ENCODE results near the gene SHROOM3.

The SHROOM3 gene

GRCh38 chr4:76666944-76667532 lies 232.0 kb downstream of the SHROOM3 start:
- DNase-seq = no peak

GRCh38 chr4:76670631-76671030 lies 235.6 kb downstream of the SHROOM3 start:
- DNase-seq = no peak

DNA sequence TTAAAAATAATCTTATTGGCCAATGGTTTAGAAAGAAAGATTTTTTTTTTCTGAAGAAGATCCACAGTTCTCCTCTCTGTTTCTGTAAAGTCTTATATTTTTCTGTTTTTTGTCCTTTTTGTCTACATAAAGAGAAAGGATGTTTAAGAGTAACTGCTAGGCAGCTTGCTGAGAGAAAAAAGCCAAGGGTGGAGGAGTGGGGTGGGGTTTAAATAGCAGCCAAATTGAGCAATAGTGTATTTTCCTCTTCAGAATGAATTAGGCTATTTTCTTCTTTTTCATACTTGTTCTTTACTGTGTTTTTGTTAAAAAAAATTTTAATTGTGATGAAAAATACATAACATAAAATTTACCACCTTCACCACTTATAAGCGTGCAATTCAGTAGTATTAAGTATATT lies 238.3 kb downstream of the SHROOM3 start:
- DNase-seq = no peak

GRCh38 chr4:76674983-76675382 lies 240.0 kb downstream of the SHROOM3 start:
- DNase-seq = no peak

DNA sequence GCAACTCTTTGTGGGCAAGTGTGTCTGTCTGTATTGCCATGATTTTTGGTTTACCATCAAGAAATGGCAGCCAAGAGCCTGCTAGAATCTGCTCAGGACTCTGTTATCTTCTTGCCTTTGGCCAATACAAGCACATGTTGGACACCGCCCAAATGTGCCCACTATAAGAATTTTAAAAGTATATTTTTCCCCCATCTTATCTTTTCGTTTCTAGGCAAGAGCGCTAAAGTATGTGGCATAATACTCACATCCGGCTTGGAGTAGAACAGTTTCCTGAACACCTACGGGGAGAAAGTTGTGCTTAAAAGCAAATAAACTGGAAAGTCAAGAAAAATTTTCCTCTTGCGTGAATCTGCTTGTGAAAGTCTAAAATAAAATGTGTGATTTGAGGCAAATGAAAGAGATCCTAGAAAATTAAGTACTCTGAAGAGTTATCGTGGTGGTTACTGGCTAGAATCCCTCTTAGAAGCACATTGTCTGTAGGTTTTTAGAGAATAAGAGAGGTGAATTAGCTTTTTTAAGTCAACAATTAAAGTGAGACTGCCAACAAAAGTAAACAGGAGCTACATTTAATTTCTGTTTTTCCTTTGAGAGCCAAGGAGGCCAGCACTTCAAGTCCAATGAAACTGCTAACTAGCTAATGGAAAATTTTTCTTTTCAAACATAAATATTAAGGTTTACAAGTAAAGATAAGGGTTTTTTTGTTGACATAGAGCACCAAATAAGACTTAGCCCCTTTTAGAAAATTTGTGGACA lies 242.7 kb downstream of the SHROOM3 start:
- DNase-seq = no peak

GRCh38 chr4:76679691-76680090 lies 244.7 kb downstream of the SHROOM3 start:
- no peak for DNase-seq

GRCh38 chr4:76680952-76681351 lies 245.9 kb downstream of the SHROOM3 start:
- DNase-seq = no peak

DNA sequence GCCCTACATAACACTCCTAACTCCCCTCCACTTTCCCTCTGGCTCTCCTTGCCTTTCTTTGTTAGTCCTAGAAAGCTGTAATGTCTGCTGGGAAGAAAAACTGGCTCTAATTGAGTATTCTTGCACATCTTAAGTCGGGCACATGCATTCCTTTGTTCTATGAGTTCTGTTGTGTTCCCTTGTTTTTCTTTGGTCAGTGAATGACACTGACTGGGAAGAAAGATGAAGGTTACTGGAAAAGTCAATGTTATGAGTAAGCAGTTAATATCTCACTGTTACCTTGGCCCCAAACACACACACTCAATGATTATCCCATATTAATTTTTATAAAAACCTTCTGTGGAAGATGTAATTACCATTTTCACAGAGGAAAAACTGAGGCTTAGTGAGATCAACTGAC lies 247.0 kb downstream of the SHROOM3 start:
- DNase-seq = no peak

GRCh38 chr4:76683144-76683543 lies 248.1 kb downstream of the SHROOM3 start:
- no peak for DNase-seq

DNA sequence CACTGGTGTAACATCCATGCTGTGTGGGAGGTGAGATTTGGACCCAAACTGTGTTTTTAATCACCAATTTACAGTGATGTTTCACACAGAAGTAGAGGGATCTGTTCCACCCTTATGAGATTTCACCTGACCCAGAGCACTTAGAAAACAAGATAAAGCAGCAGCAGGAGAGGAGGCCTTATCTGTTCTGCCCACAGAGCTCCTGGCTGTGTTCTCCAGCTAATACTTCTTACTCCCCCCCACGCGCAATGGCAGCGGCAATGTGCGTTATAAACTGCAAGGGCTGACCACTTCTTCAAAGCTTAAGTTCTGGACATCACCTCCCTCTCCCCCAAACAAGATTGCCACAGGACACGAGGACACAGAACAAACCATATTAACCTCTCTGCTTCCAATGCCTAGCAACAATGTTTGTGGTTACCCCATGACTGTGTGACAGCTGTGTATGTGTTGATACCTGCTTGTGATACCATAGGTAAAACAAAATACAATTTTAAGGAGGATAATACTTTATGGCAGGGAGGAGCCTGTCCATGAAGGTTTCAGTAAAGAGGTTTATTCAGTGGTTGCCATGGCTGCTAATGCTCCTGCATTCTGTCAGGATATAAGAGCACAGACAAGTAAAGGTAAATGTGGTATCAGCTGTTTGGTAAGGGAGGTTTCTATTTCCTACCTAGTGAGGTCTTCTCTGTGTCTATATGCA lies 252.9 kb downstream of the SHROOM3 start:
- DNase-seq = no peak

- DNase-seq = no peak
Observed at GRCh38 chr4:76688619-76689144, 253.7 kb downstream of the SHROOM3 start.

- peak; percentile 8 for DNase-seq
Observed at GRCh38 chr4:76689145-76689817, 254.3 kb downstream of the SHROOM3 start.

- DNase-seq = no peak
Observed at GRCh38 chr4:76690011-76690905, 255.2 kb downstream of the SHROOM3 start.

DNA sequence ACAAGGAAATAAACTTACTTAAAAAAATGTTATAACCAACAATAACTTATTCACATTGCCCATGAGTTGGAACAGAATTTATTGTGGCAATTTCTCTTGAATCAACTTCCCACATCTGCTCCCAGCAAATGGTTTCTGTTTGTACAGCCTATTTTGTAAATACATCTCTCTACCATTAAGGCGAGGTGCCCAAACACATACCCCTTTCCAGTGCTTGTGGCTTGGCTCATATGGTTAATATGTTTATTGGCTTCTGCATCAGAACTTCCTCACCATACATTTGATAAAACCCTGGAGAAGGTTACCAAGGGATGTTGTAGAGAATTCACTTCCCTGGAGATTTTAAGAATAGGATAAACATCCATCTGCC lies 255.9 kb downstream of the SHROOM3 start:
- DNase-seq = no peak

DNA sequence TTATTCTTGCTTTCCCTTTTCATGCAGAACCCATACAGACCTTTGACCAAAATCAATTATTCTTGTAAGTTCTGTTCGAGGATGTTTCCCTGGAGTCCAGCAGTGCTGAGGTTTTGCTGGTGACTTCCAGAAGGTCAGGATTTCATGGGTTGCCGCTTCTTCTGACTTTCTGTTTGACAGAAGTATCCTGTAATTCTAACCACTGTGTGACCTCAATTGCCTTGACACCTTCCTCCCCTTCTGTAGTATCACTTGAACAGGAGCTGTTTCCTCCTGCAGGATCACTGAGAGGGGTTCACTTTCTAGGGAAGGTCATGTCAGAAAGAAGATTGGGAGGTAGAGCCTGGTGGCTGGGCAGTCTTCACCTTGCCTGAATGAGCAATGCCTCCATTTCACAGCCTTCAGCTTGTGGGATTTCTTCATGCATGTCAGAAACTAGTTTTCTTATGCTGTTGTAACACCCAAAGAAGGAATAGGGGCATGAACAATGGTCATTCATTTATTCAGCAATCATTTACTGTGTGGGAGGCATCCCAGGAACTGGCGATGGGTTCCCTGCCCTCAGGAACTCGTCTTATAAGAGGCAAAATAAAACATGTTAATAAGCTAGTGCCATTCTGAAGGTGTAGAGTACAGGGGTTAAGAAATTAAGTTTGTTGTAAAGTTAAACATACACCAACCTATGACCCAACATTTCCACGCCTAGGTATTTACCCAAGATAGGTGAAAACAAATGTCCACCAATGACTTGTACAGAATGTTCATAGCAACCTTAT lies 257.0 kb downstream of the SHROOM3 start:
- DNase-seq = no peak

DNA sequence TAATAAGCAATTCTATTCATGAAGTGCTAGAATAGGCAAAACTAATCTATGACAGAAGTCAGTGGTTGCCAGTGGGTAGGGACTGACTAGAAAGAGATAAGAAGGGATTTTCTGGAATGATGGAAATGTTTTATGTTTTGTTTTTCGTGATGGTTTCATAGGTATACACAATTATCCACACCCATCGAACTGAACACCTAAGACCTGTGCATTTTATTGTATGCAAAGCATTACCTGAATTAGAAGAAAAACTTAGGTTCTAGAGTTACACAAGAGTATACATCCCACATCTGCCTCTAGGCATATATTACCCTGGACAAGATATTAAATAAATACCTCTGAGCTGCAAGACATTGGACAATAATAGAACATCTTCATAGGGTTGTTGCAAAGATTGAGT lies 257.7 kb downstream of the SHROOM3 start:
- no peak for DNase-seq

DNA sequence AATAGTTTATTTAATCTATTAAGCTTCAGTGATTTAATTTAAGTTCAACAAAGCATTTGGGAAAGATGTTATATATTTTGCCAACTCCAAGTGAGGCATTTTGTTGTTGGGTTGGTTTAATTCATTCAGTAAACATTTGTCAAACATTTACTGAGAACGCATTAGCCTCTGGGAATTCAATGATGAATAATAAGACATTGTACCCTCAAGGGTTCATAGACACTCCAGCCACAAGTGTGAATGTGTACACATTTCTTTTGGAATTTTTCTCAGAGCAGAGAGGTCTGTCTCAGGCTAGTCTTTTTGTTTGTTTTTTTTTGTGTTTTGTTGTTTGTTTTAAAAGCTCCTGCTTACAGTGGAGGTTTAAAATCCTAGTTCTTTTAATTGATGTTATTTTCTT lies 259.0 kb downstream of the SHROOM3 start:
- no peak for DNase-seq

DNA sequence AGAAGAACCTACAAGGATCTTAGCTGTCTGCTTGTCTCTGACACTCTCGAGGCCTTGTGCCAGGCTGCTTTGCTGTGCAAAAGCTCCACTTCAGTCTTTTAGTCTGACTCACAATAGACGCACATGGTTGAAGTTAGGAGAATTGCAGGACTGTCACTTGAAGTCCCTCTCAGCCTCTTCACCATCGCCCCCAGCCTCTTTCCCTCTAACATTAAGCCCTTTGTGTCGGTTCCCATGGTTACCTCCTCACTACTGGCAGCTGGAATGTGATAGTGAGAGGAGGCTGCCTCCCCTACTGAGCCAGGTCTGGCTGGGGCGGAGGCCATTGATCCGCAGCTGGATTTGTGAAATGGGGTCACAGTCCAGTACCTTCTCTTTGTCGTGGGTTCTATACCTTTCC lies 261.1 kb downstream of the SHROOM3 start:
- DNase-seq = no peak

DNA sequence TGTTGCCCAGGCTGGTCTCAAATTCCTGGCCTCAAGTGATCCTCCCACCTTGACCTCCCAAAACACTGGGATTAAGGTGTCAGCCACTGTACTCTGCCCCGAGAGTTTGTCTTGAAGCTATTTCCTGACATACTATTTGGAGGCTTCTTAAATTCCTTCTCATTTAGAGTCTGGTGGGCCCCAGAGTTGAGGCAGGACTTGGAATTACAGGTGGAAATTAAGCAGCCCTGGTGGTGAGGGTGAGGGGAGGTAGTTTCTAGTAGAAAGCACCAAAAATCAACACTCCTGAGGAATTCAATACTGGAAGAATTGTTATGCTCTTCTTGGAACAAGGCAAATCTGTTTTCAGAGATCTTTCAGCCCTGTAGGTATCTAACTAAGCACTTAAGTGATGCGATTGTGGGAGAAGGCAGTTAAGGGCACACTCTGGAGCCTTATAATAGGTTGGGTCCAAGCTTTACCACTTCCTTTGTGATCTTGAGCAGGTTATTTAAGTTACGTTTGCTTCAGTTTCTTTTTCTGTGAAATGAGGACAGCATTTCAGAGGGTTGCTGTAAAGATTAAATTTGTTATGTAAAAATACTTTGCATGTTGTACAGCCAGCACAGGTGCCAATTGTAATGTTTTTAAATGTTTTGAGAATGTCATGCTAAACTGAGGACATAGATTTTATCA lies 262.2 kb downstream of the SHROOM3 start:
- no peak for DNase-seq

- DNase-seq = no peak
Observed at GRCh38 chr4:76698141-76698540, 263.1 kb downstream of the SHROOM3 start.

- DNase-seq = no peak
Observed at GRCh38 chr4:76699751-76700310, 264.8 kb downstream of the SHROOM3 start.

Measured in stimulated activated CD4-positive, alpha-beta T cell treated with anti-CD3 and anti-CD28 coated beads, Interleukin-12 subunit alpha, Interleukin-12 subunit beta, amount 100 ng/mL, for 4 hours (primary cell).